Sigmoid colon (tissue), 7 donors: ENCODE measurements around the gene PDLIM1. TPM values are rescaled to one million over a fixed set of nuclear protein-coding genes. Genes with fewer than 3 reads are reported as not detected.

Experiments
- DNase-seq: peaks from one replicate; pipeline ENCODE4 v3.0.0-alpha.2; 2019
- H3K27ac ChIP-seq, 4 donors: fragments of 200-600 bp; sonication (generic); one replicate each; pipeline ENCODE4 v1.5.1; 2016 to 2019; ENCODE audit warnings: mild to moderate bottlenecking in 1 of 4
- H3K27me3 ChIP-seq, 3 donors: fragments of 200-600 bp; sonication (generic); one replicate each; pipeline ENCODE4 v1.5.1; 2019; ENCODE audit warnings: mild to moderate bottlenecking in 1 of 3
- H3K36me3 ChIP-seq, 4 donors: fragments of 200-600 bp; sonication (generic); one replicate each; pipeline ENCODE4 v1.5.1; 2016 to 2019
- H3K4me1 ChIP-seq, 4 donors: fragments of 200-600 bp; sonication (generic); one replicate each; pipeline ENCODE4 v1.5.1; 2017 to 2019
- H3K4me3 ChIP-seq, 4 donors: fragments of 200-600 bp; sonication (generic); one replicate each; pipeline ENCODE4 v1.5.1; 2017 to 2019; ENCODE audit warnings: mild to moderate bottlenecking in 2 of 4, moderate library complexity in 1 of 4
- H3K9me3 ChIP-seq, 4 donors: fragments of 200-600 bp in 3 of 4; sonication (generic) in 3 of 4; one replicate each; pipeline versions ENCODE4 v1.5.1 to v1.6.1; 2013 to 2019
- EP300 ChIP-seq, 4 donors: sonication (generic); formaldehyde crosslinking; IDR thresholded peaks; one replicate each; pipeline ENCODE4 v1.6.1; 2017; ENCODE audit warnings: antibody characterized with exemption in 4 of 4
- POLR2A ChIP-seq, 2 donors: fragments of 450-650 bp; IDR thresholded peaks; one replicate each; pipeline ENCODE4 v1.6.1; 2016; ENCODE audit warnings: antibody characterized with exemption in 2 of 2, mild to moderate bottlenecking in 2 of 2, moderate library complexity in 2 of 2
- POLR2AphosphoS5 ChIP-seq, 4 donors: sonication (generic); formaldehyde crosslinking; IDR thresholded peaks; one replicate each; pipeline ENCODE4 v1.6.1; 2017; ENCODE audit warnings: antibody characterized with exemption in 4 of 4
- WGBS, 2 donors: extraction: QIAGEN DNeasy Blood & Tissue Kit; methylation state at CpG; one replicate each; pipeline ENCODE4 v1.1.7; 2013; 5-methylcytosine and 5-hydroxymethylcytosine counted together
- intact Hi-C: fragments of 100-400 bp; cut with DNase I; formaldehyde crosslinking; loops from one replicate; pipeline ENCODE4 v1.15.1; 2023
- polyA plus RNA-seq, 3 donors: library from polyadenylated mRNA; stranded (reverse); fragments of 200-250 nt; gene quantifications; one replicate each; pipeline ENCODE4 v1.2.3, GENCODE V29; 2013
- total RNA-seq, 4 donors: library from RNA; depleted of rRNA; stranded (reverse); fragments of >200 nt; gene quantifications; one replicate each; pipeline ENCODE4 v1.1.0, GENCODE V29; 2016
- TF ChIP-seq, protein P1 (sequence below), 4 experiments: fragments of 450-650 bp in 3 of 4; fragments of 200-600 bp in 1 of 4; IDR thresholded peaks; one replicate each; pipeline ENCODE4 v1.5.1; 2016 to 2019; ENCODE audit warnings: antibody characterized with exemption in 4 of 4, mild to moderate bottlenecking in 3 of 4, moderate library complexity in 2 of 4
- donor health status: healthy with polysubstance abuse.
- donor health status: Bipolar disorder and iron deficiency.
- donor health status: healthy.

Gene PDLIM1
- total and polyA plus RNA-seq, 7 donors = 27.8 to 488 (median 75.3) TPM

DNA sequence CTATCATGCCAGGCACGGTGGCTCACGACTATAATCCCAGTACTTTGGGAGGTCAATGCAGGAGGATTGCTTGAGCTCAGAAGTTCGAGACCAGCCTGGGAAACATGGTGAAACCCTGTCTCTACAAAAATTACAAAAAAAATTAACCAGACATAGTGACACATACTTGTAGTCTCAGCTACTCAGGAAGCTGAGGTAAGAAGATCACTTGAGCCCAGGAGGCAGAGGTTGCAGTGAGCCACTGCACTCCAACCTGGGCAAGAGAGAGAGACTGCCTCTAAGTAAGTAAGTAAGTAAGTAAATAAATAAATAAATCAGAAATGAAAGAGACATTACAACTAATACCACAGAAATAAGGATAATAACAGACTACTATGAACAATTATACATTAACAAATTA lies 36.2 kb downstream of the PDLIM1 start:
- Histone ChIP-seq H3K9me3 (peaks cover 0 to 3% (median 0%) of the 10 kb centered on the region in 4 donors), H3K27ac (no peak overlapping the region), H3K4me1 (no peaks in the 10 kb centered on the region), H3K4me3 (no peak overlapping the region), H3K36me3 (no peaks in the 10 kb centered on the region), H3K27me3 (no peaks in the 10 kb centered on the region)
- TF ChIP-seq EP300 (IDR thresholded peaks at IDR 0.05) (no peak), POLR2AphosphoS5 (IDR thresholded peaks at IDR 0.05) (no peak), POLR2A (IDR thresholded peaks at IDR 0.05) (no peak)
- TF ChIP-seq, protein P1, sequence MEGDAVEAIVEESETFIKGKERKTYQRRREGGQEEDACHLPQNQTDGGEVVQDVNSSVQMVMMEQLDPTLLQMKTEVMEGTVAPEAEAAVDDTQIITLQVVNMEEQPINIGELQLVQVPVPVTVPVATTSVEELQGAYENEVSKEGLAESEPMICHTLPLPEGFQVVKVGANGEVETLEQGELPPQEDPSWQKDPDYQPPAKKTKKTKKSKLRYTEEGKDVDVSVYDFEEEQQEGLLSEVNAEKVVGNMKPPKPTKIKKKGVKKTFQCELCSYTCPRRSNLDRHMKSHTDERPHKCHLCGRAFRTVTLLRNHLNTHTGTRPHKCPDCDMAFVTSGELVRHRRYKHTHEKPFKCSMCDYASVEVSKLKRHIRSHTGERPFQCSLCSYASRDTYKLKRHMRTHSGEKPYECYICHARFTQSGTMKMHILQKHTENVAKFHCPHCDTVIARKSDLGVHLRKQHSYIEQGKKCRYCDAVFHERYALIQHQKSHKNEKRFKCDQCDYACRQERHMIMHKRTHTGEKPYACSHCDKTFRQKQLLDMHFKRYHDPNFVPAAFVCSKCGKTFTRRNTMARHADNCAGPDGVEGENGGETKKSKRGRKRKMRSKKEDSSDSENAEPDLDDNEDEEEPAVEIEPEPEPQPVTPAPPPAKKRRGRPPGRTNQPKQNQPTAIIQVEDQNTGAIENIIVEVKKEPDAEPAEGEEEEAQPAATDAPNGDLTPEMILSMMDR (IDR thresholded peaks at IDR 0.05) = no peak
- no peak for DNase-seq
- intact Hi-C loops = no loop called here
- 80 to 89% methylated on average over 3 of the region's 3 CpGs for WGBS, 2 donors

DNA sequence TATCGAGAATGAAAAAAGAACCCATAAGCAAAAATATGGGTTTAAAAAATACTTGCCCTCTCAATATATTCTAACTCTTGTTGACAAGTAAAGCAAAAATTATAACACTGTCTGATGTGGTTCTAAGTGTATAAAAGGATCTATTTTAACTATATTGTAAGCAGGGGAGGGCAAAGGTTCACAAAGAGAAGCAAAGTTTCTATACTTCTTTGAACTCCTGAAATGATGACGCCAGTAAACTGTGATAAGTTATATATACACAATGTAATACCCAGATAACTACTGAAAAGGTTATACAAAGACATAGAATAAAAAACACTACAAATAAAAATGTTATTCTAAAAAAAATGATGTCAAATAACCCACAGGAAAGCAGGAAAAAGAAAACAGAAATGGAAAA lies 37.1 kb downstream of the PDLIM1 start:
- Histone ChIP-seq H3K4me3 (no peak overlapping the region), H3K27ac (no peak overlapping the region), H3K36me3 (no peaks in the 10 kb centered on the region), H3K9me3 (peaks cover 0 to 3% (median 0%) of the 10 kb centered on the region in 4 donors), H3K27me3 (no peaks in the 10 kb centered on the region), H3K4me1 (no peaks in the 10 kb centered on the region)
- DNase-seq = no peak
- intact Hi-C loops = no loop called here
- TF ChIP-seq, protein P1 (IDR thresholded peaks at IDR 0.05) = no peak
- TF ChIP-seq POLR2A (IDR thresholded peaks at IDR 0.05) (no peak), POLR2AphosphoS5 (IDR thresholded peaks at IDR 0.05) (no peak), EP300 (IDR thresholded peaks at IDR 0.05) (no peak)
- WGBS, 2 donors = 54 to 78% methylated on average over 2 of the region's 2 CpGs

DNA sequence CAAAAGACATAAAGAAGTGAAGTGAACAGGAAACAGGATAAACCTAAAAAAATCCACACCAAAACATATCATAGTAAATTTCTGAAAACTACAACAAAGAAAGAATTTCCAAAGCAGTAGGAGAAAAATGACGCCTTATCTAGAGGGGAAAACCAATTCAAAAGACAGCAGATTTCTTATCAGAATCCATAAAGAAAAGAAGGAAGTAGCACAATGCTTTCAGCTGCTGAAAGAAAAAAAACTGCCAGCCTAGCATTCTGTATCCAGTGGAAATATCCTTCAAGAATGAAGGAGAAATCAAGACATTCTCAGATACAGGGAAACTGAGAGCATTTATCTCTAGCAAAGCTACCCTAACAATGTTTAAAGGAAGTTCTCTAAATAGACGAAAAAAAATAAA lies 37.8 kb downstream of the PDLIM1 start:
- Histone ChIP-seq H3K9me3 (peaks cover 0 to 3% (median 0%) of the 10 kb centered on the region in 4 donors), H3K27me3 (no peaks in the 10 kb centered on the region), H3K4me1 (peaks cover 0 to under 1% (median 0%) of the 10 kb centered on the region in 4 donors), H3K27ac (no peak overlapping the region), H3K36me3 (no peaks in the 10 kb centered on the region), H3K4me3 (no peak overlapping the region)
- no peak for DNase-seq
- intact Hi-C loops = no loop called here
- TF ChIP-seq EP300 (IDR thresholded peaks at IDR 0.05) (no peak), POLR2A (IDR thresholded peaks at IDR 0.05) (no peak)
- TF ChIP-seq, protein P1 (IDR thresholded peaks at IDR 0.05) = no peak
- WGBS, 2 donors = 49 to 70% methylated on average over 2 of the region's 2 CpGs

DNA sequence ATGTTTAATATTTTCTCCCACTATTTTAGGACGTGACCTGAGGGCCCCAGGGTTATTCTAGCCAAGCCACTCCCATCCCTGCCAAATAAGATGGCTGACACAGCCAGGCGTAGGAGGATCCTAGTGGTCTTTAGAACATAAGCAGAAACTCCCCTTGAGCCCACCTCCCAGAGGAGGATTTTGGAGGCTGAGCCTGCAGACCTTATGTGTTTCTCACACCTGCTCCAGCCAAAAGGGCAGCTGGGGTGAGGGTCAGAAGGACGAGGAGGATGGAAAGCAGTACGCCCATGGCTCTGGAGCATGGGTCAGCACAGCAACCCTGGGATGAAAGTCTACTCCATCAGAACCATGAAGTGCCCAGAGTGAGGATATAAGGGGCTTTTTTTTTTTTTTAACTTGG lies 39.9 kb downstream of the PDLIM1 start:
- H3K4me3 ChIP-seq = no peak overlapping the region
- H3K27ac ChIP-seq = no peak overlapping the region
- TF ChIP-seq, protein P1 (IDR thresholded peaks at IDR 0.05) = no peak
- no peak for TF ChIP-seq POLR2A (IDR thresholded peaks at IDR 0.05)
- no peak for TF ChIP-seq POLR2AphosphoS5 (IDR thresholded peaks at IDR 0.05)
- TF ChIP-seq EP300 (IDR thresholded peaks at IDR 0.05) = no peak
- WGBS, 2 donors = 90 to 92% methylated on average over 4 of the region's 4 CpGs
- no peak for DNase-seq
- intact Hi-C loops = no loop called here
- H3K36me3 ChIP-seq = no peaks in the 10 kb centered on the region
- peaks cover 0 to 14% (median 9%) of the 10 kb centered on the region in 4 donors for H3K4me1 ChIP-seq
- H3K27me3 ChIP-seq = no peaks in the 10 kb centered on the region
- no peaks in the 10 kb centered on the region for H3K9me3 ChIP-seq

DNA sequence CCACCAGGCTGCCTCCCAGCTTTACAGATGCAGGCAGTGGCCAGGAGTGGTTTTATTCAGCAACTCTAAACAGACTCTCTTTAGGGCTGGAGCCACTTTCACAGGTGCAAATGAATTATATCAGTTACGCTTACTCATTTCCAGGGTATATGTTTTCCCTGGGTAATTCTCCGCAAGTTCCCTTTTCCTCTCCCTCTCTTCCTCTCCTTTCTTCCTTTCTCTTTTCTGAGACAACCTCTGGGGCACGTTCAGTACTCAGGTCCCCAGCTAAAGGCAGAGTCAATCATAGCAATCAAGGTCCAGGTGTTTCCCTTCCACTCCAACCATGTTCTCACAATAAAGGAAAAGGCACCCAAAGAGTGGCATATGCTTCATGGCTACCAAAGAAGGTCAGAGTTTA lies 41.3 kb downstream of the PDLIM1 start:
- intact Hi-C loops = loop anchor here (5.0 kb wide), 1 partner anchor 43 kb away; the partner anchor contains the start of gene PDLIM1
- TF ChIP-seq POLR2AphosphoS5 (IDR thresholded peaks at IDR 0.05) (no peak), EP300 (IDR thresholded peaks at IDR 0.05) (no peak), POLR2A (IDR thresholded peaks at IDR 0.05) (no peak)
- TF ChIP-seq, protein P1 (IDR thresholded peaks at IDR 0.05) = no peak
- Histone ChIP-seq H3K27ac (peak overlapping the region in 1 of 4 donors; percentile 3), H3K9me3 (no peaks in the 10 kb centered on the region), H3K27me3 (no peaks in the 10 kb centered on the region), H3K4me3 (no peak overlapping the region), H3K4me1 (peaks cover 0 to 14% (median 9%) of the 10 kb centered on the region in 4 donors), H3K36me3 (no peaks in the 10 kb centered on the region)
- WGBS, 2 donors = 54 to 62% methylated on average over 3 of the region's 3 CpGs
- DNase-seq = no peak
